ENCODE measurements around the gene PCDH9. TPM values are rescaled to one million over a fixed set of nuclear protein-coding genes. Genes with fewer than 3 reads are reported as not detected.

PCDH9 gene
- total and polyA plus RNA-seq, 8 donors = 2.0 to 11.6 (median 3.1) TPM

GRCh38 chr13:67148161-67148571, 82.0 kb downstream of the PCDH9 start:
- no peak for ATAC-seq
- intact Hi-C loops (cut with DNase I) = no loop called here
- Histone ChIP-seq H3K27ac (no peak overlapping the region), H3K36me3 (no peaks in the 10 kb centered on the region), H3K27me3 (no peaks in the 10 kb centered on the region), H3K4me1 (peaks cover 5 to 8% of the 10 kb centered on the region in 2 donors), H3K4me3 (no peak overlapping the region), H3K9me3 (no peaks in the 10 kb centered on the region)
- TF ChIP-seq, protein P1, sequence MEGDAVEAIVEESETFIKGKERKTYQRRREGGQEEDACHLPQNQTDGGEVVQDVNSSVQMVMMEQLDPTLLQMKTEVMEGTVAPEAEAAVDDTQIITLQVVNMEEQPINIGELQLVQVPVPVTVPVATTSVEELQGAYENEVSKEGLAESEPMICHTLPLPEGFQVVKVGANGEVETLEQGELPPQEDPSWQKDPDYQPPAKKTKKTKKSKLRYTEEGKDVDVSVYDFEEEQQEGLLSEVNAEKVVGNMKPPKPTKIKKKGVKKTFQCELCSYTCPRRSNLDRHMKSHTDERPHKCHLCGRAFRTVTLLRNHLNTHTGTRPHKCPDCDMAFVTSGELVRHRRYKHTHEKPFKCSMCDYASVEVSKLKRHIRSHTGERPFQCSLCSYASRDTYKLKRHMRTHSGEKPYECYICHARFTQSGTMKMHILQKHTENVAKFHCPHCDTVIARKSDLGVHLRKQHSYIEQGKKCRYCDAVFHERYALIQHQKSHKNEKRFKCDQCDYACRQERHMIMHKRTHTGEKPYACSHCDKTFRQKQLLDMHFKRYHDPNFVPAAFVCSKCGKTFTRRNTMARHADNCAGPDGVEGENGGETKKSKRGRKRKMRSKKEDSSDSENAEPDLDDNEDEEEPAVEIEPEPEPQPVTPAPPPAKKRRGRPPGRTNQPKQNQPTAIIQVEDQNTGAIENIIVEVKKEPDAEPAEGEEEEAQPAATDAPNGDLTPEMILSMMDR (IDR thresholded peaks at IDR 0.05) = no peak
- DNase-seq = peak in 1 of 4 donors; percentile 8

- H3K27me3 ChIP-seq = no peaks in the 10 kb centered on the region
- no peak overlapping the region for H3K4me3 ChIP-seq
- ATAC-seq (peak; percentile 31), DNase-seq (peak in 2 of 4 donors; percentile 11 to 19)
- TF ChIP-seq, protein P1 (IDR thresholded peaks at IDR 0.05) = no peak
- peak overlapping the region in 1 of 2 donors; percentile 7 for H3K27ac ChIP-seq
- no peaks in the 10 kb centered on the region for H3K9me3 ChIP-seq
- intact Hi-C loops (cut with DNase I) = no loop called here
- peaks cover 5 to 8% of the 10 kb centered on the region in 2 donors for H3K4me1 ChIP-seq
- no peaks in the 10 kb centered on the region for H3K36me3 ChIP-seq
These were observed 82.6 kb downstream of the PCDH9 start for GRCh38 chr13:67147342-67148133.

DNA sequence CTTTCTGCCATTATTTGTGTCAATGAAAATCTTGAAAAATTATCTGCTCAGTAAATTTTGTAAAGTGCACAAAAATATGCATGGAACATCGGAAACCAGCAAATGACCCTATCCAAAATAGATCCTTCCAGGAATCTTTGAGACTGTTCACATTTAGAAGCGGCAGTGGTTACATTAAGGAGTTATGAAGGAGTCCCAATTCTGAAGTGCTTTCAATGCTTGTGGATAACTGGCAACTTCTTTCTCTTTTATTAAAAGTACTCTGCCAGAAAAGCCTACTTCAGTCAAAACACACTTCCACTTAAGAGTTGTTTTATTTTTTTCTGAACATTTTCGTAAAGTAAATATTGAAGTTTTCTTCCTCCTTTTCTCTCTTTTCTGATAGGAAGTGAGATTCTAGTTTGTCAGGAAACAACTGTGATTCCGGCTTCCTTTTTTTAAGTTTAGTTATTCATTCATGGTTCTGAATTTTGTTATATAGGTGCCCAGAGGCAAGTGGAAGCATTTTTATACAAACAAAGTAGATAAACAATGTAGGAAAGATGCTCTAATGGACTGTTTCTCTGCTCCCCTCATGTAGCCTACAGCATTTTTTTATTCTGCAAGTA, 83.5 kb downstream of the PCDH9 start:
- H3K36me3 ChIP-seq = no peaks in the 10 kb centered on the region
- ATAC-seq = peak; percentile 52
- intact Hi-C loops (cut with DNase I) = no loop called here
- no peaks in the 10 kb centered on the region for H3K9me3 ChIP-seq
- TF ChIP-seq, protein P1 (IDR thresholded peaks at IDR 0.05) = no peak
- H3K4me3 ChIP-seq = no peak overlapping the region
- peaks cover 5 to 8% of the 10 kb centered on the region in 2 donors for H3K4me1 ChIP-seq
- H3K27me3 ChIP-seq = no peaks in the 10 kb centered on the region
- DNase-seq = peak in 1 of 4 donors; percentile 10
- H3K27ac ChIP-seq = peak overlapping the region in 1 of 2 donors; percentile 7

- ATAC-seq (no peak), DNase-seq (no peak)
- TF ChIP-seq, protein P1 (IDR thresholded peaks at IDR 0.05) = no peak
- Histone ChIP-seq H3K4me1 (peaks cover 5 to 8% of the 10 kb centered on the region in 2 donors), H3K27me3 (no peaks in the 10 kb centered on the region), H3K9me3 (no peaks in the 10 kb centered on the region), H3K27ac (no peak overlapping the region), H3K4me3 (no peak overlapping the region), H3K36me3 (no peaks in the 10 kb centered on the region)
- intact Hi-C loops (cut with DNase I) = no loop called here
These were observed 84.2 kb downstream of the PCDH9 start for GRCh38 chr13:67145950-67146349.

GRCh38 chr13:67143544-67144115, 86.5 kb downstream of the PCDH9 start:
- no peak overlapping the region for H3K27ac ChIP-seq
- H3K9me3 ChIP-seq = no peaks in the 10 kb centered on the region
- DNase-seq (no peak), ATAC-seq (no peak)
- TF ChIP-seq, protein P1 (IDR thresholded peaks at IDR 0.05) = no peak
- no peak overlapping the region for H3K4me3 ChIP-seq
- H3K4me1 ChIP-seq = peaks cover 5 to 8% of the 10 kb centered on the region in 2 donors
- intact Hi-C loops (cut with DNase I) = no loop called here
- no peaks in the 10 kb centered on the region for H3K27me3 ChIP-seq
- no peaks in the 10 kb centered on the region for H3K36me3 ChIP-seq

Data from left lung (tissue), 10 donors.